GM18520 (cell line): Measurements from ENCODE around the gene ADGRB3.

Experiments
- ATAC-seq: cut with Tn5 transposase; IDR thresholded peaks from one replicate; pipeline ENCODE4 v1.9.1; 2021; ENCODE audit not compliant: unreplicated experiment

ADGRB3 gene

DNA sequence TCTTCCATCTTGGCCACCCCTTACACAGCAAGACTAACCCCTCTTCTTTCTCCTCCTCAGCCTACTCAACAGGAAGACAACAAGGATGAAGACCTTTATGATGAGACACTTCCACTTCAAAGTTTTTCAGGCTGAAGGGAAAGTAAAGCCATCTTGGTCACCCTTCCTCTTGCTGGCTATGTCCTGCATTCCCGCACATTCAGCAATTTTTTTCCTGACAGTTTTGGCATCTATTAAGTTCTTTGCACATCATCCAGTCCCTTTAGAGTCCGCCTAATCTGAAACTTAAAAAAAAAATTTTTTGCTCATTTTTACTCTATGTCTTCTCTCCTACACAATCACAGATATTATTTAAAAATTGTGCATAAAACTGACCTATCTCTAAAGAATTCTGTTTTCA lies 668.3 kb downstream of the ADGRB3 start:
- no peak for ATAC-seq

DNA sequence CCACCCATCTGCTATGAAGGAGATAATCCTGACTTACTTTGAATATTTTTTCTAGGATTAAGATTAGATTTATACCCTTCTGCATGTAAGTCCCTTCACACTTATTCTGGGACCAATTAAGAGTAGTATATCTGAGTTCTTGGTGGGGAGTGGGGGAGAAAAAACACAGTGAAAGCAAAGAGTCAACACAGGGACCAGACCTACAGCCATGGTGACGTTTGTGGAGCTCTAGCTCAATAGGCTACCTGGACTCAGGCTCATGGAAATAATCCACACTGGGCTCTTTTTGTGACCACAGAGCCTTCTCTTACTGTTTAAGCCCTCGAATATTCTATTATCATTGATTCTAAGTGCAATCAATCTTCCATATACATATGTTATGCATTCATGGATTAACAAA lies 670.4 kb downstream of the ADGRB3 start:
- no peak for ATAC-seq

DNA sequence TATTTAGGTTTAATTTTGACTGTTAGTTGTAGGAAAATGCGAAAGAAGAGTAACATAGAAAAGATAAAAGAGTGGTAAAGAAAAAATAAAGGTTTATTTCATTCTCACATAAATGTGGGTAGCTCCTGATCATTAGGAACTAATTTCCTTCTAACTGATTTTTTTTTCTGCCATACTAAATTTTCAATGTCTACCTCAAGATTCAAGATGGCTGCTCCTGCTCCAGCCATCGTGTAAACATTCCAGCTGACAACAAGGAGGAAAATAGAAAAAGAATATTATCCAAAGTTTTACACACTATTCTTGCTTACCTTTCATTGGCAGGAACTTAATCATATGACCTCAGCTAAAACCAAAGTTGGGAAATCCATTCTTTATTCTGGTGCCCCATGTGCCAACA lies 673.5 kb downstream of the ADGRB3 start:
- no peak for ATAC-seq

DNA sequence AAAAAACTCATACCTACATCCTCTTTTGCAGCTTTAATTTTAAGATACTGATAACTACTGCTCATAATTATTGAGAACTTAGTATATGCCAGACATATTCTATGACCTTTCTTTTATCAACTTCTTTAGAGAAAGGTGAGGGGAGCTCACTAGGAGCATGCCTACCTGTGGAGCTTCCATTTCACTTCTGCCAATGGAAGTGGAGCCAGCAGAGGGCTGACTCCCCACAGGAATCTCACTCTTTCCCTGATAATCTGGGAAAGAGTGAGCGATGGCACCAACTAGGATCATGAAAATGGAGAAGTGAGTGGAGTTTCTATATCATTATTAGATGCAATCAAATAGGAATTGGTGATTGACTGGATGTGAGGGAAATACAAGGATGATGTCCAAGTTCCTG lies 676.8 kb downstream of the ADGRB3 start:
- ATAC-seq: no peak

DNA sequence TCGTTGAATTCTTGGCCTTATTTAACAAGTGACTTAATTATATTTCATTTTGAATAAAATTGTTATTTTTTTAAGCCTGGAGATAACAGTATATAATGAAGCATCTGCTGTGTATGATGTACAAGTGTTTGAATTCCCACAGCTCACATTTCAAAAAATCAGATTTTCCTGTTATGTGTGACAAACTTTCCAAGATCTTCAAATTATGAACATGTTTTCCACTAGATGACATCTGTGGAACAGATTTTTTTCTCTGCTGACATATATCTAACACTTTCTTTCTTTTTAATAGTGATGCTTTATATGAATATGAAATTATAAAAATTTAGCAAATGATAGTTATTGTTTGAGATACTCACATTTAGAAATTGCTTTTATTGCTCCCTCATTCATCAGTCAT lies 678.9 kb downstream of the ADGRB3 start:
- no peak for ATAC-seq

DNA sequence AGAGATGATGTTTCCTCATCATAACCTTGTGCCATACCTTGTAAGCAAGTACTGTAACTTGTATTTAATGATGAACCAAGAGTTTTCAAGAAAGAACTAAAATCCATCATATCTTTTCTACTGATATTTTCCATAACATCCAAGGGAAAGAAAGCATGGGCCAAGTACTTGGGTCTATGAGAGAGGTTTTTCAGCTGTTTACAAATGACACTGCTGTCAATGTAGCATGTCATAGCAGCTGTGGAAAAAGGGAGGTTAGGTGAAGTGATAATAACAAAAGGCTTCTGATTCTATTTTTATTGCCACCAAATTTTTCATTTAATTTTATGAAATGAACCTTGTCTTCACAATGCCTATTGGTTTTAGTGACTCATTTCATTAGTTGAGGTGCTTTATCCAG lies 679.4 kb downstream of the ADGRB3 start:
- no peak for ATAC-seq

DNA sequence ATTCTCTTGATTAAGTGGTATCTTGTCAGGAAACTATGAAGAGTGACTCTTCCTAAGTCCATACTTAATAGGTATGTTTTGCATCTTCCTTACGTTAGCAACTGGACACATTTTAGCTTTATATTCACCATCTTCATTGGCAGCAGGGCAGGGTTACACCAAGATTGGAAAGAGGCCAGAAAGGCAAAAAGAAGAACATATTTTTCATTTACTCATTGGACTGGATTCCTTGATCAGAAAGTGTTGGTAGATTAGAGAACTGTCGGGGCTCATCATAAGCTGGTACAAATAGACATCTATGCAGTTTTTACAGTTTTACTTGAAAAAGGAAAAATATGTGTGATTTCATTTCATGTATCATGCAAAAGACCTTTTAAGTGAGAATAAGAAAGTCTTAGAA lies 696.8 kb downstream of the ADGRB3 start:
- no peak for ATAC-seq

DNA sequence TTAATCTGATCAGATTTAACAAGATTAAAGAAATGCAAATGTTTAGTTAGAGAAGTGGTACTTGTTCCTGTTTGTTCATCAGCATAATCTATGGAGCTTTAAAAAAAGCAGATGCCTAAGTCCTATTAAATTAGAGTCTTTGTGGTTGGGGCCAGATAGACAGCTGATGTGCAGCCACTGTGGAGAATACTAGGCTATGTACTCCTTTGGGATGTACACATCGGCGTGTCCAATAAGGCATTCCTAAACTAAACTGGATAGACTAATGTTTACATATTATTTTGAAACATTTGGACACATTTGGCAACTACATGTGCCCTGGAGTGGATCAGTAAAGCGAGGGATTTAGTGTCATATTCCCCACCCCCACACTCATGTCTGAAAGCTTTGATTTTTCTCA lies 702.2 kb downstream of the ADGRB3 start:
- no peak for ATAC-seq

DNA sequence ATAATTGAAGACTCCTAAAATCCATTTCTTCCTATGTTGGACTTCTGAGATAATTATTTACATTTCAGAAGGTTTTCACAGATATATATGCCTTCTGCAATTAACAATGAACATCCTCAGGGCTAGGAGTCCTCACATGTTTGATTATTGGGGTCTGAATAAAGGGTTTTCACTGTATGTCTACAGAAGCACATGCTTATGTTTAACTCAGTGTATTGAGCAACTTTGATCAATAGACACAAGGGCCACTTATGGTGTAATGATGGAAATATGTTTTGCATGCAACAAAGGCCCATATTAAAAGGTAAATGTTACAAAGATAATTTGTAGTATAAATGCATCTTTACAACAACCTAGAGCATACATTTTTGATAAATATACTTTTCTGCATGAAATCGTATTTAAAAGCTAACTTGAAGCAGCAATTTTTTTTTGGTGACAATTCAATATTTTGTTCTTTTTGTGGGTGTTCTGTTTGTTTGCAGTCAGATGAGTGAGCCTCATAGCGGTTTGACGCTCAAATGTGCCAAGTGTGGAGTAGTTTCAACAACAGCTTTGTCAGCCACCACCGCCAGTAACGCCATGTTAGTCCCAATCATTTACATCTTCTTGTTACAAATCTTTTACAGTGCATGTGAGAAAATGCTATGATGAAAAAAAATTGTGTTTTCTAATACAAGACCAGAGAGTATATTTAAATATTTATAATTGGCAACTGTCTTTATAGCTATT lies 703.5 kb downstream of the ADGRB3 start:
- no peak for ATAC-seq

DNA sequence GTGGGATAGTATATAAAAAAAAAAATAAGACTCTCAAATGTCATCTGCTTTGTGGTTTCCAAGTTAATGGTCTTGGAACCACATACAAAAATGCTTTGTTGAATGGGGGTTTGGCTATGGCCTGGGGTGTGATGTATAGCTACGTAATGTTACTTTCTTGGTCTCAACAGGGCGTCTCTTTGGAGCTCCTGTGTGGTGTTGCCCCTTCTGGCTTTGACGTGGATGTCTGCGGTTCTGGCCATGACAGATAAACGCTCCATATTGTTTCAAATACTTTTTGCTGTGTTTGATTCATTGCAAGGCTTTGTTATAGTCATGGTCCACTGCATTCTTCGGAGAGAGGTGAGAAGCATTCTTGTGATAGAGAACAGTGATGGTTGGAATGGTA lies 704.1 kb downstream of the ADGRB3 start:
- no peak for ATAC-seq

DNA sequence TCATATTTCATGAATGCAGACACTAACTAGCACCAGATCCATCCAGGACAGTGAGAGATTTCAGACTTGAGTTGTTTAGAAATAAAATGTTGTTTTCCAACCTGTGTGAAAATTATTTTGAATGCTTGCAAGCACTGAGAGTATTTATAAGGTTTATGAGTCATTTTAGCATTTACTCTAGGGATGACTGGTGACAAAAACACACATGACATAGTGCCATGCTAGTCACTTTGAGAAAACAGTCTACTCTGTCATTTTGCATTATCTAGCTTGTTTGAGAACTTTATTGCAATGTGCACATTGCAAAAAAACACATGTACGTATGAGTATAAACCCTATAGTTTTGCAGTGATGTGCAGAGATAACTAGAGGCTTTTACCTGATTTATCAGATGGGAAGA lies 705.1 kb downstream of the ADGRB3 start:
- no peak for ATAC-seq

DNA sequence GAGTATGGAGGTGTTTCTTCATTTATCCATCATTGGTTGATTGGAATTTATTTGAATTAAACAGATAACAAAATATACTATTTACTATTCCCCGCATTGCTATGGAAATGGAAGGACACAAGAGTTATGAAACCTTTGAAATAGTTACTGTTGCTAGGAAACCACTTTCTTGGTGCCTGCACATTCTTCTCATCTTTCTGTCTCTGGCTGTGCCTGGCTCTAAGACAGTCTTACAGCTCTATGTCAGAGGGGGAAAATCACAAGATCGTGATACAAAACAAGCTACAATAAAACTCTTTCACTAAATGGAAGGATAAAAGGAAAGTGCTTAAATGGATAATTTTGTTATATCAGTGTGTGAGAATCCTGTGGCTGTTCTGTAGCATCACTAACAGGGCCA lies 708.8 kb downstream of the ADGRB3 start:
- no peak for ATAC-seq

DNA sequence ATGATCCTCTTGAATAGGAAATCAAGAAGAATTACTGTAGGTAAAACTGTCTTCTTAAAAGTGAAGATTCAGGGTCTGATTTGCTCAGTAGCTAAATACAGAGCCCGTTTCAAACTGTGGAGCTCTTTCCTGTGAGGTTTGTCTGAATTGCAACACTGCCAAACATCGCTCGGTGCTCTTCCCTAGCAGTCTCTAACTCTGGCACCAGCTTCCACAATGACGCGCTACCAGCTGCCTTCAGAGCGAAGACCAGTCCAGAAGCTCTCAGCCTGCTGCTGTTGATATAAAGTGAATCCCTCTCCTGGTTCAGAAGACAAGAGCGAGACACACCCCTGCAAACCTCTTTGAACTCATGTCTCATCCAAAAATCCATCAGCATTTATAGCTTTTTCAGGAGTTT lies 714.7 kb downstream of the ADGRB3 start:
- ATAC-seq: no peak

DNA sequence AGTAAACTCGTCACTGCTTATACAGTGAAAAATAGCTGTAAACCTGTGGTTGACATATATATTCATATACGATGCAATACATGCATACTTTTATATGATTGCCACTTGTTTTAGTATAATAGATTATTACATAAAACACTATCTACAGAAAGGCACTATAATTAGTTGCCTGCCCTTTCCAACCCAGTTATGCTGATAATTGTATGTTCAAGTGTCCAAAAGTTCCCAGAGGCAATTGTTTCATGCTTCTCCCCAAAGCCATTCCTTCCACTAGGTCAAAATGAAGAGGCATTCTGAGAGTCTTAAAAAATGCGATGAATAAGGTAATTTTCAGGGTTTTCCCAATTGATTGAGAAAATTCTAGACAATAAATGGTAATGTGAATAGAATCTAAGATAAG lies 727.1 kb downstream of the ADGRB3 start:
- no peak for ATAC-seq

DNA sequence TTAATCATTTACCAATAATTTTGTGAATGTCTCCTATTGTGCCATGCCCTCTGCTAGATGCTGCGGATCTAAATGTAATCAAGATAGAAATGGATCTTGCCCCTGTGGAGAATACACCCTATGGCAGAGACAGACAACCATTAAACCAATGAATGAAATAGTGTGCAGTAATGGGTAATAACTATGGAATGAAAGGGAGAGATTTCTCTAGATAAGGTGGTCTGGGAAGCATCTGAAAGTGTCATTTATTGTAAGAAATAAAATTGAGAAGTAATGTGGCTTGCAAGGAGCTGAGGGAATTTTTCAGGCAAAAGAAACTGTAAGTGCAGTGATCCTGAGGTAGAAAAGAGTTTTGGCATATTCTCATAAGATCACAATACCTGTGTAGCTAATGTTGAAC lies 731.7 kb downstream of the ADGRB3 start:
- ATAC-seq: no peak

DNA sequence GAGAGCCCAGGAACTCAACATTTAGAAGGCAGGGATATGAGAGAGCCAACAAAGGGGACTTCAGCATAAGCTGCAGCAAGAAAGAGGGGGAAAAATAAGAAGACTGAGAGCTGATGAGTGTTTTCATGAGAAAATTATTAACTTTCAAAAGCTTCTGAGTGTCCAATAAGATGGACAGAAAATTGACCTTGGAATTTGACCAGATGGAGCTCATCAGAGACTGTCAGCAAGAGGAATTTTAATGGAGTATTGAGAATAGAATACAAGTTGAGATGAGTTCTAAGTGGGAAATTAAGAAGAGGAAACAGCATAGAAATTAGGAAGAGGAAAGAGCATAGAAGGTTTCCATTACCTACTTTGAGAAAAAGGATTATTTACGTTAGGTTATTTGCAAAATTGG lies 733.5 kb downstream of the ADGRB3 start:
- ATAC-seq: no peak

DNA sequence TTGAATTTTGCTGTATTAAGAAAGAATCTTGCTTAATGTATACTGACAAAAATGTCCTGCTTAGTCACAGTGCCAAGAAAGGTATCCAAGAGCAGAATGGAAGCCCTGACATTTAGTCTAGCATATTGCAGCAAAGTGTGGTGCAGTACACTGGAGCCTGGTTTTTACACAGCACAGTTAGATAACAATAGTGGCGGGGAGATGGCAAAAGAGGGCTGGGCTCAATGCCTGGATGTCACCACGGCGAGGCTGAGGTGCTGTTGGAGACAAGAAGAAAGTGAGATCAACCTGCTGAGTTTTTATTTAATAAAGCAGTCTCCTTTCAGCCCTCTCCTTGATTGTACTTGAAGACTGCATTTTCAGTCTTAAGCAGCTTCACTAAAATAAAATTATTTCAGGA lies 735.7 kb downstream of the ADGRB3 start:
- no peak for ATAC-seq

DNA sequence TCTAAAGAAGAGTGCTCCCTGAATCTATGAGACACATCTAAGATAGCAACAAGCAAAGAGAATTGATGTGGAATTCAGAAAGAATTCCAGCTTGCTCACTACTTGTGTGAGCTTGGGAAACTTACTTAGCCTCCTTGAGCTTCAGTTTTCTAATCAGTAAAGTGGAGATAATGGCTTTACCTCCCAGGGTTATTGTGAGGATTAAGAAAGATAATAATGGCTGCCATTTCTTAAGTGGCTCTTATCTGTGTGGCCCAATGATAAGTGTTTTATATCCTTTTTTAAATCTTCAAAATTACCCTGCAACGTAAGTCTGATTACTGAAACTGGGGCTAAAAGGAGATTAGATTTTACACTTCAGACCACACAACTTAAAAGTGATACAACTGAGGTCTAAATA lies 743.2 kb downstream of the ADGRB3 start:
- ATAC-seq: no peak

DNA sequence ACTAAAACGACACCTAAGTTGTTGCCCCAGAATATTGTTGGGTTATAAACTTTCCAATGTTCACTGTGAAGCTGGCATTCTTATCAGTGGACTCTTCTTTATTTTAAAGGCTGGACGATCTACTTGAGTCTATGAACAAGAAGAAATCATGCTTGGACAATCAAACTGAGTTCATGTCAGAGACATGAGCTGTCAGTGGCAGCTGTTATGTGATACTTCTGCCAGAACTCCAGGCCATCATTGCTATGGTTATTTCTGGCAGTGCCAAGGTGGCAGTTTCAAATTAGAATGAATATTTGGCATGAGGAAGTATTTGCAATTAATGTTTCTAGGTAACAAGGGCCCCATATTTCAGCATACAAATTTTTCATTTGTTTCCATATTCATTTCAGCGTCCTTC lies 744.4 kb downstream of the ADGRB3 start:
- no peak for ATAC-seq

DNA sequence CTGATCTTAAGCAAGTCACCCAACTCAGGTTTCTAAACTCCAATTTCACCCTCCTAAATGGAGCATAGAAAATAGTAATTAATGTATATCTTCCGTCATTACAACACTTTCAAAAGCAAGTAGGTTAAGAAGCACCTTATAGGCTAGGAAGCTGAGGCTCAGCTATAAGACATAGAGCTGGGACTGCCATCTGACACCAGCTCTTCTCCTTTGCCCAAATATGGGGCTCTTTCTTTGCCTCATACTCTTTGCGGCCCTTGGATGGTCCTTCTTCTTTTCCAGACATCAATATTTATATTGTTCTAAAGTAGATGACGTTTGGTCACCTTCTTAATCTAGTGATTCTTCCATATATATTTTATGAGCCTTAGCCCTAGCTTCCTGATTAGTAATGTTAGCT lies 748.5 kb downstream of the ADGRB3 start:
- ATAC-seq: no peak

DNA sequence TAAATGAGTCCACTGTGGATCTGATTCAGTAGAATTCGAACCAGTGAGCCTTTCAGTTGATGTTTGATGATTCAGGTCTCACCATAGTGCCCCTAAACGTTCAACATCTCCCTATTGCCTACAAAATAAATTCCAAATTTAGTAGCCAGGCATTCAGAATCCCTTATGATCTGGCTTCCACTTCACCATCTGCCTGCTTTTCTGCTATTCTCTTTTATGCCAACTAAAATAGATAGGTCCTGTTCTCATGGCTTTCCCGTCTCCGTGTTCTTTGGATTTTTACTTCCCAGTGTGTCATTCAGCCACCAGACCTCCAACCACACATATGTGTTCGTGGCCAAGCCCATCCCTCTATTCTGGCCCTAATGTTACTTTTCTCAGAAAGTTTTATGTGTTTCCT lies 751.3 kb downstream of the ADGRB3 start:
- no peak for ATAC-seq

DNA sequence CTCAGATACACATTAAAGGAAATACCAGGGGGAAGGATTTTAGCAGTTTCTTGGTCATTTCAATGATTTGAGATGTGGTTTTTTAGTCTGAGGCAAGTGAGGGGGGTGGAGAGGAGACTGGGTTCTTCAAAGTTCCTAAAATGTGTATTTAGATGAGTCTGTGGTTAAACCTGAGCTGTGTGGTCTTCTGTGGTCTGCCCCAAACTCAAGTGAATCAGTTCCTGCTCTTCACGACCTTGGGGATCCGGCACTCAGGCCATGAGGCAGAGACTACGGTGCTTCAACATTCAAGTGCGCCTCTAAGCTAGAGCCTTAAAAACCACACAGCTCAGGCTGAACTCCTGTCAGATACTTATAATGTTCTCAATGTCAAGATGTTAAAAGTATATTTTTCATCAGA lies 755.0 kb downstream of the ADGRB3 start:
- ATAC-seq: no peak

DNA sequence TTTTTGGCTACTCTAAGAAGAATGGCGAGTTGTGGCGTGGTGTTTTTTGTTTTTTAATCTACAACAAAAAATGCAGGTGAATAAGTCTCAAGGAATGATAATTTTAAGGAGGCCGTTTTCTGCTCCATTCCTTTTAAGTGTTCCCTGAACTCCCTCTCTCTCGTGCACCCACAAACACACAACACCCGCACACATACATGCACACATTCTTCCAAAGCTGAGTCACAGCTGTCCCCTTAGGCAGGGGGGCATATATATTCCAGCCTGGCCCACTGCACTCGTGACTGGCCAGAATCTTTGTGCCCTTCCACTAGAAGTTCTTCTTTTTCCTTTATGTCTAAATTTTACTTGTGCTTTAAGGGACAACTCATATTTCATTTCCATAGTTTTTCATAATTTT lies 756.0 kb downstream of the ADGRB3 start:
- no peak for ATAC-seq

DNA sequence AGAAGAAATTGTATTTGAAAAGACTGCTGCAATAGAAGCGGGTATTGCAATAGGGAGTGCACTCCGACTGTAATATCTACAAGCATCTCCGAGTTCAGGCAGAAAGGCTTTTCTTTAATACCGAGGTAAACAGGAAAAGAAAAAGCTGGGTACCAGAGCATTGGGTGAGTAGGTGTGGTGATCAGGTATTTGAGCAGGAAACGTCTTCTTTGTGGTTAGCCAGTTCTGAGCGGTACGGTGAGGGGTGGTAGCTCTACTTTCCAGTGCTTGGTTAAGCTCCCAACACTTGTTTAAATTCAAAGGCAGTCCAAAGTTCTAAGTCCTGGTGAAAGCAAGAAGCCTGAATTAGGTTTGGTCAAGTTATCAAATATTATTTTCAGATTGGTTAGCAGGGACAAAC lies 757.7 kb downstream of the ADGRB3 start:
- ATAC-seq: no peak
